ENCODE measurements around the gene JPH4.
A peak's percentile ranks its signal among the peaks of the same experiment; 100 is the strongest.

JPH4 gene

DNA sequence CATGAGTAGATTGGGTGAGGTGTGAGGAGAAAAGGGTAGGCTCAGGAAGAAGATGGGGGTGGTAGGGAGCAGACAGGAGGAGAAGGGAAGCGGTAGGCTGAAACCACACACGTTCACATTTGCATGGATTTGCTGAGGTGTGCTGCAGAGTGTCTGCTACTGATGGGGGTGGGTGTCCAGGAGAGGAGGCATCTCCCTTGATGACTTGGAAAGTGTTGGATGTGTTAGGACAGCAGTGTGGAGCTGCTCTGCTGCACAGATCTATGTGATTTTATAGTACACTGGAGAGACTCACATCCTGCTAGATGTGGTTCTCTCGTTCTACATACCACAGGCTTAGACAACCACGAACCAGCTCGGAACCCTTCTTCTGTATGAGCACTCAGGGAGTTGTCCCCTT lies 36.3 kb downstream of the JPH4 start:
- peaks cover 6% of the 10 kb centered on the region for H3K4me1 ChIP-seq (ENCODE audit: insufficient read depth, low read length, severe bottlenecking)
- H3K4me2 ChIP-seq (ENCODE audit: low read length) = no peak overlapping the region
- H3K9me2 ChIP-seq (ENCODE audit: low read depth, low read length) = no peaks in the 10 kb centered on the region
- H3K36me3 ChIP-seq (ENCODE audit: insufficient read depth, low read length) = no peaks in the 10 kb centered on the region
- no peaks in the 10 kb centered on the region for H3K79me2 ChIP-seq (ENCODE audit: insufficient read depth, low read length)
- H2AFZ ChIP-seq (ENCODE audit: low read length) = no peak overlapping the region
- H3K9ac ChIP-seq (ENCODE audit: low read length) = no peak overlapping the region
- TF ChIP-seq, protein P1, sequence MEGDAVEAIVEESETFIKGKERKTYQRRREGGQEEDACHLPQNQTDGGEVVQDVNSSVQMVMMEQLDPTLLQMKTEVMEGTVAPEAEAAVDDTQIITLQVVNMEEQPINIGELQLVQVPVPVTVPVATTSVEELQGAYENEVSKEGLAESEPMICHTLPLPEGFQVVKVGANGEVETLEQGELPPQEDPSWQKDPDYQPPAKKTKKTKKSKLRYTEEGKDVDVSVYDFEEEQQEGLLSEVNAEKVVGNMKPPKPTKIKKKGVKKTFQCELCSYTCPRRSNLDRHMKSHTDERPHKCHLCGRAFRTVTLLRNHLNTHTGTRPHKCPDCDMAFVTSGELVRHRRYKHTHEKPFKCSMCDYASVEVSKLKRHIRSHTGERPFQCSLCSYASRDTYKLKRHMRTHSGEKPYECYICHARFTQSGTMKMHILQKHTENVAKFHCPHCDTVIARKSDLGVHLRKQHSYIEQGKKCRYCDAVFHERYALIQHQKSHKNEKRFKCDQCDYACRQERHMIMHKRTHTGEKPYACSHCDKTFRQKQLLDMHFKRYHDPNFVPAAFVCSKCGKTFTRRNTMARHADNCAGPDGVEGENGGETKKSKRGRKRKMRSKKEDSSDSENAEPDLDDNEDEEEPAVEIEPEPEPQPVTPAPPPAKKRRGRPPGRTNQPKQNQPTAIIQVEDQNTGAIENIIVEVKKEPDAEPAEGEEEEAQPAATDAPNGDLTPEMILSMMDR (IDR thresholded peaks at IDR 0.05; ENCODE audit: low read length) = no peak
- no peak for TF ChIP-seq EZH2 (IDR thresholded peaks at IDR 0.05; ENCODE audit: borderline replicate concordance, low read length)
- H4K20me1 ChIP-seq (ENCODE audit: insufficient read depth, low read length) = no peaks in the 10 kb centered on the region
- H3K27ac ChIP-seq (ENCODE audit: low read depth, low read length, poor library complexity, severe bottlenecking) = no peak overlapping the region
- H3K27me3 ChIP-seq (ENCODE audit: insufficient read depth, low read length) = no peaks in the 10 kb centered on the region
- no peaks in the 10 kb centered on the region for H3K9me3 ChIP-seq (ENCODE audit: low read length)
- H3F3A ChIP-seq (ENCODE audit: insufficient read depth, low read length) = no peaks in the 10 kb centered on the region
- H3K4me3 ChIP-seq (ENCODE audit: low read depth, low read length, poor library complexity, severe bottlenecking) = no peak overlapping the region

DNA sequence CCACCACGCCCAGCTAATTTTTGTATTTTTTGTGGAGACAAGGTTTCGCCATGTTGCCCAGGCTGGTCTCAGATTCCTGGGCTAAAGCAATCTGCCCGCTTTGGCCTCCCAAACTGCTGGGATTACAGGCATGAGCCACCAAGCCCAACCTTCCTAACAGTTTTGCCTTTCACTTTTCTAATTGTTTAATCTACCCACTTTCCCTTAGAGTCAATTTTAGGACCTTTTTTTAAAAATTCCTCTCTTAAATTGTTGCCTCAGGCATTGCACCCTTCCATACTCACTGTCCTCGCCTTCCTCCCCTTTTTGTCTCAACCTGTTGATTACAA lies 38.5 kb downstream of the JPH4 start:
- H3K4me1 ChIP-seq (ENCODE audit: insufficient read depth, low read length, severe bottlenecking) = peaks cover 6% of the 10 kb centered on the region
- H3K9ac ChIP-seq (ENCODE audit: low read length) = no peak overlapping the region
- no peaks in the 10 kb centered on the region for H3K79me2 ChIP-seq (ENCODE audit: insufficient read depth, low read length)
- H4K20me1 ChIP-seq (ENCODE audit: insufficient read depth, low read length) = no peaks in the 10 kb centered on the region
- no peaks in the 10 kb centered on the region for H3F3A ChIP-seq (ENCODE audit: insufficient read depth, low read length)
- H3K27me3 ChIP-seq (ENCODE audit: insufficient read depth, low read length) = no peaks in the 10 kb centered on the region
- no peak overlapping the region for H2AFZ ChIP-seq (ENCODE audit: low read length)
- no peaks in the 10 kb centered on the region for H3K9me3 ChIP-seq (ENCODE audit: low read length)
- H3K27ac ChIP-seq (ENCODE audit: low read depth, low read length, poor library complexity, severe bottlenecking) = no peak overlapping the region
- TF ChIP-seq, protein P1 (IDR thresholded peaks at IDR 0.05; ENCODE audit: low read length) = no peak
- TF ChIP-seq EZH2 (IDR thresholded peaks at IDR 0.05; ENCODE audit: borderline replicate concordance, low read length) = no peak
- no peak overlapping the region for H3K4me3 ChIP-seq (ENCODE audit: low read depth, low read length, poor library complexity, severe bottlenecking)
- H3K36me3 ChIP-seq (ENCODE audit: insufficient read depth, low read length) = no peaks in the 10 kb centered on the region
- H3K9me2 ChIP-seq (ENCODE audit: low read depth, low read length) = no peaks in the 10 kb centered on the region
- no peak overlapping the region for H3K4me2 ChIP-seq (ENCODE audit: low read length)

DNA sequence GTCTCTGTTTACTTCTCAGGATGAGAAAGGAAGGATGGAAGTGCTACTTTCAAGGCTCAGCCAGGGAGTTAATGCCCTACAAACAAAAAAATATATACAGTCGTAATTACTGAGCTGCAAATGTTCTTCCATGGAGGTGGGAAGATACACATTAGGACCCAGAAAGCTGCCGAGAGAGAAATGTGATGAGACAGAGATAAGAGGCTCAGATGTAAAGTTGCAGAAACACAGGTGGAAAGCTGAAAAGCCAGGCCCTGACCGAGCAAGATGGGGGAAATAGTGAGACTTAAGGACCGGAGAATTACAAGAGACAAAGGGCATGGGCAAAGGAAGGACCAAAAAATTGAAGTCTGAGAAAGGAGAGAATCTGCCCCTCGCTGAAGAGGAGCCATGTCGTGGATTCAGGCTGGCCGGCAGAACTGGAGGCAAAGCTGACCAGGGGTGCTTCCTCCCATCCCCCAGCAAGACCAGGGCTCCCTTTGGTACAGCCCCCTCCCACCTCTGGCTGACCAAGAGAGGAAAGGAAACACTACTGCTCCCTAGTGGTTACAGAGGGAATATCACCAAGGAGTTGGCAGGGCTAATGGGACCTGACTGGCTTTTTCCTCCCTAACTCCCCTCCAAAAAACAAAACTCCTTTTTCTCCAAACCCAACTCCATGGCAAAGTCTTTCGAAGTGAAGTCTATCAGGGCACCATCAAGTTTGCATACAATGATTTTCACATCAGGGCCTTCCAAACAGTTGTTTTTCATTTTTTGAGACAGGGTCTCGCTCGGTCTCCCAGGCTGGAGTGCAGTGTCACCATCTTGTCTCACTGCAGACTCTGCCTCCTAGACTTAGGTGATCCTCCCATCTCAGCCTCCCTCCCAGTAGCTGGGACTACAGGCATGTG lies 39.1 kb downstream of the JPH4 start:
- Histone ChIP-seq H3K4me1 (ENCODE audit: insufficient read depth, low read length, severe bottlenecking) (no peaks in the 10 kb centered on the region), H3K4me3 (ENCODE audit: low read depth, low read length, poor library complexity, severe bottlenecking) (no peak overlapping the region), H3K4me2 (ENCODE audit: low read length) (no peak overlapping the region), H3K9ac (ENCODE audit: low read length) (no peak overlapping the region), H3K27me3 (ENCODE audit: insufficient read depth, low read length) (no peaks in the 10 kb centered on the region), H4K20me1 (ENCODE audit: insufficient read depth, low read length) (no peaks in the 10 kb centered on the region), H3K36me3 (ENCODE audit: insufficient read depth, low read length) (no peaks in the 10 kb centered on the region), H3K79me2 (ENCODE audit: insufficient read depth, low read length) (no peaks in the 10 kb centered on the region), H3K27ac (ENCODE audit: low read depth, low read length, poor library complexity, severe bottlenecking) (no peak overlapping the region), H2AFZ (ENCODE audit: low read length) (no peak overlapping the region), H3K9me3 (ENCODE audit: low read length) (no peaks in the 10 kb centered on the region), H3F3A (ENCODE audit: insufficient read depth, low read length) (no peaks in the 10 kb centered on the region), H3K9me2 (ENCODE audit: low read depth, low read length) (no peaks in the 10 kb centered on the region)
- TF ChIP-seq EZH2 (IDR thresholded peaks at IDR 0.05; ENCODE audit: borderline replicate concordance, low read length) = no peak
- TF ChIP-seq, protein P1 (IDR thresholded peaks at IDR 0.05; ENCODE audit: low read length) = peak; percentile 68
